Ovary (tissue), 3 donors: ENCODE measurements around the gene NVL.

Experiments used
- CTCF ChIP-seq, 3 donors: fragments of 450-650 bp in 2 of 3; fragments of 200-600 bp in 1 of 3; IDR thresholded peaks; one replicate each; pipeline versions ENCODE4 v1.5.1 to v1.8.0; 2016 to 2022; ENCODE audit warnings: antibody characterized with exemption in 3 of 3, mild to moderate bottlenecking in 1 of 3
- POLR2A ChIP-seq: fragments of 450-650 bp; IDR thresholded peaks from one replicate; pipeline ENCODE4 v1.6.1; 2017; ENCODE audit warnings: antibody characterized with exemption, mild to moderate bottlenecking, moderate library complexity
- donor health status: DM: no; HTN: no; CAD: no.

GRCh38 chr1:224325959-224326358 lies 4.0 kb downstream of the NVL start:
- TF ChIP-seq CTCF (IDR thresholded peaks at IDR 0.05) (no peak), POLR2A (no peak)
